HG03159 (cell line): ENCODE measurements around the gene KIFC3.
"Not testable (repeated sequence)": the region's sequence is repeated elsewhere in the genome, so short reads cannot be mapped to it uniquely, and the experiment has no call there.

ENCODE experiments used
- ATAC-seq: cut with Tn5 transposase; IDR thresholded peaks from one replicate; pipeline ENCODE4 v1.9.1; 2021; ENCODE audit warnings: mild to moderate bottlenecking, moderate library complexity; ENCODE audit not compliant: unreplicated experiment

Gene KIFC3

GRCh38 chr16:57807252-57807967 lies 5.1 kb upstream of the KIFC3 start:
- no peak for ATAC-seq

GRCh38 chr16:57805176-57805575 lies 2.9 kb upstream of the KIFC3 start:
- no peak for ATAC-seq

- no peak for ATAC-seq
These were observed 2.0 kb upstream of the KIFC3 start for GRCh38 chr16:57804111-57804837.

DNA sequence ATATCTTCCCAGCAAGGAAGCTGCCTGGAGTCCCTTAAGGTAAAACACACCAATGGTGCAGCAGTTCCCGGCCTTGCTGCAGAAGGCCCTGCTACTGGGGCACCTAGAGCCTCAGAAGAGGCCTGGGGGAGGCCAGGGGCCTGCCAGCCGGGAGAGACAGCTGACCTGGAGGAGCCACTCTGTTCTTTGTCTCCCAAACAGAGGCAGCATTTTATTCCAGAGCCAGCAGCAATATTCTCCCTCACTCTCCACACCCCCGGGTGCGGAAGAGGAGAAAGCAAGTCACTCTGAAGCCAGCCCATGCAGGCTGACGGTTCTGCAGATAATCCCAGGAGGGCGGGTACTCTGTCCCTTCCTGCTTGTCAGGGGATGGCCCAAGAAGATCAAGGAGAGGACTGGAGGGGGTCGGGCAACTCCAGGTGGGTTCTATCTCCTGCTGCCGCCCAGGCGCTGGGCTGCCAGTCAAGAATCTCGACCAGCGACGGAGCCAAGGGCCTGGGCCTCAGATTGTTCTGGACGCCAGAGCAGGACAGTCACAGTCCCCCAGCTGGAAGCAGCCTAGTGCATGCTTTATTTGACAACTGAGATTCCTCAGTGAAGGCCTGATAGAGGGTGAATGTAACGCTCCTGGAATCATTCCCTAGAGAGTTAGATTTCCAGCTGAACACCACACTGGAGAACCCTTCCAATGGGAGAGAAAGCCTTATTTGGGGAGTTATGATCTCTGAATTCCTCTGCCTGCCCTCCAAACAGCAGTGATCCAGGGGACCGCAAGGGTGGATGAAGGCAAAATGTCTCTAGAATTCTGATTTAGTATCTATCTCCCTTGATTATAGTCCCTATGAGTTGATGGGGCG lies 1.1 kb upstream of the KIFC3 start:
- no peak for ATAC-seq

DNA sequence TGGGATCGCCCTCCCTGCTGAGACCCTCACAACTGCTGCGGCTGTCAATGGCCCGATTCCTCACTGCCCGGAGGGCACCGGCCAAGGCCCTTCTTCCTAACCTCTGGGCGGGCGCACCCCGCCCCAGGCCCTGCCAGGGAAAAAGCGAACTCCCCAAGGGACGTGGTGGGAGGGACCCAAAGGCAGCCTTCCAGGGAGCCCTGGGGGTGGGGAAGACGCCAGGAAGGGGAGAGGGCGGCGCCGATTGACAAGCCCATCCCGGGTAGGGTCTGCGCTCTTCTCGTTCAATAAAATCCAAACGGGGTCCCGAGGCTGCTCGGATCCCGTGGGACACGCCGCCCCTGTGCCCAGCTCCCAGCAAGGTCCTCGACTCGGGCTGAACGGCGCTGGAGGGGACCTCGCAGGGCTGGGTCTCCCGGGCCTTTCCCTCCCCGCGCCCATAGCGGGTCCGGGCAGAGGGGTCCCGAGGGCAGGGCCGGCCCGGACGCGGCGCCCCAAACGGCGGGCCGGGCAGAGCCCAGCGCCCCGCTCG lies 416 bp downstream of the KIFC3 start:
- peak; percentile 20 for ATAC-seq

GRCh38 chr16:57801098-57801808 lies 1.0 kb downstream of the KIFC3 start:
- no peak for ATAC-seq

GRCh38 chr16:57800200-57801097 lies 1.8 kb downstream of the KIFC3 start:
- no peak for ATAC-seq

DNA sequence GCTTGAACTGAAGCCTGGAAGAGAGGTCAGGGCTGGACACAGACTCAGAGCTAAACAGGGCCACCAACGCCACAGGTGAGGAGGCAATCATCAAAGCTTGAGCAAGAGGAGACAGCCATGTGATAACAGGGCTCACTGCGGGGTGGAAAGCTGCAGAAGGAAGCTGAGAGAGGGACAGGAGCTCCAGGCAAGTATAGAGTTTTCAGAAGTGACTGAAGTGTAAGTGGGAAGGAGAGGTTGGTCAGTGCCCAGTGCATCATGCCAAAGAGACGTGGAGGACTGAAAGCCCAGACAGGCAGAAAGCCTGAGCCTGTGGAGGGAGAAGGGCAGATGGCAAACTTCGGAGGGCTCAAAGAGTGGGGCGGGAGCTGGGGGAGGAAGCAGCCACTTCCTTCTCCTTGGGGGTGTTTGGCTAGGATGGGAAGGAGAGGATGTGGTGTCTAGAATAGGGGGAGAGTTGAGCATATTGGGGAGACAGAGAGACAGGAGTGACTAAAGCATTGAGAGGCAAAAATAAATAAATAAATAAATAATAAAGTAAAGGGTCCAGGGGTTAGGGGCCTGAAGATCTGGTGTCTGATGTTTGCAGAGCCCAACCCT lies 2.6 kb downstream of the KIFC3 start:
- ATAC-seq: no peak

DNA sequence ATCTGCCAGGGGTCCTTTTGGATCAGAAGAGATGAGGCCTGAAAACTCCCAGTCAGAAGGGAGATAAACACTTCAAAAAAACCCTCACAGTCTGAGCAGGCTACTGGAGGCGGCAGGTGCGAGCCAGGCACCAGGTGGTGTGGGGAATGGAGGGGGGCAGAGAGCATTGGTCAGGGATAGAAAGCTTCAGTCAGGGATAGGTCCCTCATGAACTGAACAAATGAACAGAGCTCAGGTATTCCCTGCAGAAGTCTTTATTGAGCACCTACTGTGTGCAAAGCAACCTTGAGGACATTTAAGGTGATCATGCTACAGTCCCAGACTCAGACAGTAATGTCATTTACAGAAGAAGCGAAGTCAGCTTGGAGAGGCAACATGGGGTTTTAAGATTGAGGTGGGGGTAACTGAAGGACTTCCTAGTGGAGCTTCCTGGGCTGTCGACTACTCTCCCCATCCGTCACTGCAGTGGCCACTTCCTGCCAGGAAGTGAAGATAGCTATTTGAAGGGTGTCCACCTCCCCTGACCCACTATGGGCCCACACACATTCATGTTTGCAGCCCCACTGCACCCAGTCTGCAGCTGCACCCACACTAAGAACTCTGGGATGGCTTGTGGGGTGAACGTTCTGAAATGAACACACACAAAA lies 3.2 kb downstream of the KIFC3 start:
- no peak for ATAC-seq

DNA sequence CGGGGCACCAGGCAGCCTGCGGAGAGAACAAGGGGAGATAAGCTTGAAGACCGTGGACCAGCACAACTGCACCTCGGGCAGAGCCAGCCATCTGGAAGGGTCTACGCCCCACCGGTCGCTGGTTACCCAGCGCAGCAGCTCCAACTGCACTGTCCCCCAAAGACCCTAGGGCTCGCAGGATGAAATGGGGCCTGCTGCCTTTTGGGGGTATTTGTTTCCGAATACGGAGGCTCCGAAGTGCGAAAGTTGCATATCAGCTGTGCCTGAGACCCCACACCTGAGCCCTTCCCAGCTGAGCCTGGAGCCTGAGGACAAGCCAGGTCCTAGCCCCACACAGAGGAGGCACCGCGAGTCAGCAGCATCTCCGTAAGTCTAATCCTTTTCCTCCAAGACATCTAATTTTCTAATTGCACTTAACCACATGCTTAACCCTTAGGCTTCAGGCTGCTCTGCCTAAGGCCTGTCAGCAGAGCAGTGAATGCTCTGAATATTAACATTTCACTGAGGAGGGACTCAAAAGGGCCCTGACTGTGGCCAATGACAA lies 4.0 kb downstream of the KIFC3 start:
- no peak for ATAC-seq

GRCh38 chr16:57797526-57798266 lies 4.6 kb downstream of the KIFC3 start:
- no peak for ATAC-seq

- no peak for ATAC-seq
These were observed 5.1 kb downstream of the KIFC3 start for GRCh38 chr16:57797216-57797525.

DNA sequence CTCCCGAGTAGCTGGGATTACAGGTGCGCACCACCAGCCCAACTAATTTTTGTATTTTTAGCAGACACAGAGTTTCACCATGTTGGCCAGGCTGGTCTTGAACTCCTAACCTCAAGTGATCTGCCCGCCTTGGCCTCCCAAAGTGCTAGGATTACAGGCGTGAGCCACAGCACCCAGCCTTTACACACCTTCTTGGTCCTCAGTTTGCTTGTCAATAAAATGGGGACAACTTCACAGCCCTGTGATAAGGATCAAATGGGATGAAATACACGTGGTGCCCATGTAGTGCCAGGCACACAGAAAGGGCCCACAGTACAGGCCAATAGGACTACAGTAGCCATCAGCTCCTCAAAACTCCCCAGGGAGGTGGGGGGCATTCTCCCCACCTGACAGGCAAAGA lies 6.3 kb downstream of the KIFC3 start:
- not testable (repeated sequence) for ATAC-seq

- ATAC-seq: no peak
These were observed 6.8 kb downstream of the KIFC3 start for GRCh38 chr16:57795431-57795878.

DNA sequence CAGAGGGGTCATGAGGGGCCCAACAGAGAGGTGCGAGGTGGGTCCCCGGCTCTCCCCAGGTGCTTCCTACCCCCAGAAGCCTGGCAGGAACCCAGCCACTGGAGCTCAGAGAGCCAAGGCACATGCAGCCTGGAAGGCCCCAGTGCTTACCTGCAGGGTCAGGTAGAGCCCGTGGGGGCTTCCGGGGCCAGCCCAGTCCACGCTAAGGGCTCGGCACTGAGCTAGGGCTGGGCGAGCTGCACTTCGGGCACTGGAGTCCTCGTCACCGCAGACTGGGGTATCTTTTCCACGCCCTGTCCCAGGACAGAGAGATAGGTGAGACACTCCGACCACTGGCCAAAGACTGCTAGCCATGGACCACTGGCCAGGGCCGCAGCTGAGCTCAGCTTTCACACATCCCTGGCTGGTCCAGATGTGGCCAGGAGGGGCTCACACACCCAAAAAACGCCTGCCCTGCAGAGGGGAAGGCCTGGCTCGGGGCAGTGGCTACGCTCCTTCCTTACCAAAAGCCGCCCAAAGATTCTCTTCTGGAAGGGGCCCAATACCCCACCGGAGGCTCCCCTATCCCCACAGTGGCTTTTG lies 7.4 kb downstream of the KIFC3 start:
- ATAC-seq: no peak

DNA sequence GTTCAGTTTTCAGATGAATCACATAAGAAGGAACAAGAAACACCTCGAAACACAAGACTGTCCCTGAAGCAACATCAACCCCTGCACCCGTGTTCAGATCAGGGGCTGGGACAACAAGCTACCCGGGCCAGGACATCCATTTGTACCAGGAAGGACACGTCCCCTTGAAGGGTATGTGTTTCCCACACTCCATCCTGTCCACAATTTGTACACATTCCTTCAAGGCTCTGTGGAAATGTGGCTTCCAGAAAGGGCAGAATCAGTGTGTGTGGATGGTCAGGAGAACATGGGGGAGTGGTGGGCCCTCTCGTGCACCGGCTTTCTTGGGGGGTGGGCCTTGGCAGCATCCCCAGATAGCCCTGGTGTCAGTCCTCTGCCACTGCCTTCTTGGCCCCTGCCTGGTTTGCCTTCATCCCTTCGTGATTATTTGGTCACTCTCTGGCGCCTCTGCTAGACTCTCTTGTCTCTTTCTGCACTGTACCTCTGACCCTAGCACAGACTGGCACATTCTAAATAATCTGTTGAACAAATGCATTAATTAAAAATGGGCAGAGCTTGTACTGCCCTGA lies 10.3 kb downstream of the KIFC3 start:
- no peak for ATAC-seq

DNA sequence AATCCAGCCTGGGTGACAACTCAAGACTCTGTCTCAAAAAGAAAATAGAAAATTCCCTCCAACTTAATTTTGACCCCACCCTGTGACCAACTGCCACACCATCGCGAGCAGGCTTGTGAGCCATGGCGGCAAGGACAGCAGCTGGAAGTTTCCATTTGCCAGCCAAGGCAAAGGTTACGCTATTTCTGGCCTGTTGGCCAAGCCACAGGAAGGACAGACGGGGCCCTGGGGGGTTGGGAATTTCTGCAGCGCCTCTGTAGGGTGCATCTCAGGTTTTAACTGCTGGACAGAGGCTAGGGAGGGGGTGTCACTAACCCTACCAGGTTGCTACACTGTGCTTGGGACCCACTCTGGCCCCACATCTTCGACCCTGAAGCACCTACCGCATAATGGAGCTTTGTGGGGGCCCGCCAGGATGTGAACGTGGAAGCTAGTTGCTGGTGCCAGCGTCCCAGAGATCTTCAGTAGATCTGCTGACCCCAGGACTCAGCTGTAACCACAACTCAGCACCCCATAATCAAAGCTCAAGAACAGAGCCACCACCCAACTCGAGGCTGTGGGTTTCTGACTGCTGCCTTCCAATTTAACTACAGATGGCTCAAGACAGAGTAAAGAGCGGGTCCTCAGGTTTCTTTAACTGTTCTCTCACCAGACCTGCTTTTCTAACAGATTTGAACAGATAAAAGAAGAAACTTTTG lies 10.9 kb downstream of the KIFC3 start:
- no peak for ATAC-seq
